ENCODE results near the gene FAU. TPM values are rescaled to one million over a fixed set of nuclear protein-coding genes. Genes with fewer than 3 reads are reported as not detected.
A peak's percentile ranks its signal among the peaks of the same experiment; 100 is the strongest.

The FAU gene
- total RNA-seq, 1 donor from 2014 or later = 697 TPM

DNA sequence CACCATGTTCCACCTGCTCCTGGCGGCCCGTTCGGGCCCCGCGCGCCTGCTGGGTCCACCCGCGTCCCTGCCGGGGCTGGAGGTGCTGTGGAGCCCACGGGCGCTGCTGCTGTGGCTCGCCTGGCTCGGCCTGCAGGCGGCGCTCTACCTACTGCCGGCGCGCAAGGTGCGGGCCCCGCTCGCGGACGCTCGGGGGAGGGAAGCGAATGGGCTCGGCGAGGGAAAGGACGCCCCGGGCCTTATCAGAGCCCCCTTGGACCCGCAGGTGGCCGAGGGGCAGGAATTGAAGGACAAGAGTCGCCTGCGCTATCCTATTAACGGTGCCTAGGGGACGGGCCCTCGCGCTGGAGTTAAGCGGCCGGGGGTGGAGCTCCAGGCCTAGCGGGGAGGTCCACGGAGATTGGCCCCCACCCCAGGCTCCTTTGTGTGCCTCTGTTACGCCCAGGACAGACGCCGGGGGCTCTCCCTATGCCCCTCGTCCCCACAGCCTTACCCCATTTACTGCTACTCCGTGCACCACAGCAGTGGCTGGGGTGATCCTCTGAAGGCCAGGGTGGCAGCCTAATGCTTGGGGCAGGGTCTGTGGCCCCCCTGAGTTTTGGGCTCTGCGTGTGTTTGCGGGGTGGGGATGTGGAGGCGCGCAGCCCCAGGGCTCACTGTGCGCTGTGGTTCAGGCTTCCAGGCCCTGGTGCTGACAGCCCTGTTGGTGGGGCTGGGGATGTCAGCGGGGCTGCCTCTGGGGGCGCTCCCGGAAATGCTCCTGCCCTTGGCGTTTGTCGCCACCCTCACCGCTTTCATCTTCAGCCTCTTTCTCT, 9.2 kb downstream of the FAU start:
- no peaks in the 10 kb centered on the region for H3K9me3 Mint-ChIP-seq
- DNase-seq (ENCODE audit: low read depth, low spot score) = peak; percentile 65
- H3K27me3 Mint-ChIP-seq (ENCODE audit: low read depth) = peaks cover 12% of the 10 kb centered on the region
- H3K27ac Mint-ChIP-seq (ENCODE audit: unreplicated experiment) = no peak overlapping the region
- peak overlapping the region; percentile 99 for H3K4me3 Mint-ChIP-seq
- TF ChIP-seq, protein P1, sequence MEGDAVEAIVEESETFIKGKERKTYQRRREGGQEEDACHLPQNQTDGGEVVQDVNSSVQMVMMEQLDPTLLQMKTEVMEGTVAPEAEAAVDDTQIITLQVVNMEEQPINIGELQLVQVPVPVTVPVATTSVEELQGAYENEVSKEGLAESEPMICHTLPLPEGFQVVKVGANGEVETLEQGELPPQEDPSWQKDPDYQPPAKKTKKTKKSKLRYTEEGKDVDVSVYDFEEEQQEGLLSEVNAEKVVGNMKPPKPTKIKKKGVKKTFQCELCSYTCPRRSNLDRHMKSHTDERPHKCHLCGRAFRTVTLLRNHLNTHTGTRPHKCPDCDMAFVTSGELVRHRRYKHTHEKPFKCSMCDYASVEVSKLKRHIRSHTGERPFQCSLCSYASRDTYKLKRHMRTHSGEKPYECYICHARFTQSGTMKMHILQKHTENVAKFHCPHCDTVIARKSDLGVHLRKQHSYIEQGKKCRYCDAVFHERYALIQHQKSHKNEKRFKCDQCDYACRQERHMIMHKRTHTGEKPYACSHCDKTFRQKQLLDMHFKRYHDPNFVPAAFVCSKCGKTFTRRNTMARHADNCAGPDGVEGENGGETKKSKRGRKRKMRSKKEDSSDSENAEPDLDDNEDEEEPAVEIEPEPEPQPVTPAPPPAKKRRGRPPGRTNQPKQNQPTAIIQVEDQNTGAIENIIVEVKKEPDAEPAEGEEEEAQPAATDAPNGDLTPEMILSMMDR (conservative IDR thresholded peaks at IDR 0.05) = peak; percentile 92
- peaks cover 35% of the 10 kb centered on the region for H3K4me1 Mint-ChIP-seq
- peaks cover 3% of the 10 kb centered on the region for H3K36me3 Mint-ChIP-seq (ENCODE audit: low read depth)

DNA sequence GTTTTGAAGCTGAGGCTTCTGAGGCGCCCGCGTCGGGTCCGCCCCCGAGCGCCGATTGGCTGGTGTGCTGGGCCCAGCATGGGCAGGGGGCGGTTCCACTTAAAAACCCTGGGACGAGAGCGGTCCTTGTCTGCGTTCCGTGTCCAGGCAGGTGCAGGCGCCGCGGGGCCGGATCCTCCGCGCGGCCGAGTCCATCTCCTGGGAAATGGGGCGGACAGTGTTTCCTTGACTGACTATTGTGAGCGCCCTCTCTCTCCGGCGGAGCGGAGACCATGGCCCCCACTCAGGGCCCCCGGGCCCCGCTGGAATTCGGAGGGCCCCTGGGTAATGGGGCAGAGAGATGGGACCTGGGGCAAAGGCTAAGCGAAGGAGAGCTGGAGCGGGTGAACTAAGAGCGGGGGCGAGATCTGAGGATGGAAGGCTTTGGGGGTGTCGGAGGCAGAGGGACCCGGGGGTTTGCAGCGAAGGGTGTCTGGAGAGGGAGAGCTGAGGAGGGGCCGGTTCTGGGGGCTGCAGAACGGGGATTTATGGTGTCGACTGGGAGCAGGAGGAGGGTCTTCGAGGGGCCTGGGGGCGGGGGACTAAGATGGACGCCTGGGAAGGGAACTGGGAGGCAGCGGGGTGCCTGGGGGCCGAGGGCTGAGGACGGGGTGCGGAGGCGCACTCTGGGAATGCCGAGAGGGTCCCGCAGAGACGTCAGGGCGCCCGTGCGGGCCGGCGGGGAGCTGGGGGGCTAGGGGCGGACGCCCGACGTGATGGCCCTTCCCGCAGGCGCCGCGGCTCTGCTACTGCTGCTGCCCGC, 10.0 kb downstream of the FAU start, which contains the start of gene TM7SF2:
Gene TM7SF2, plus strand, starts transcription at position 129 of the 802 bp plus-strand sequence. Its CDS starts 144 bp downstream, at position 273.
- H3K9me3 Mint-ChIP-seq = no peaks in the 10 kb centered on the region
- peaks cover 8% of the 10 kb centered on the region for H3K27me3 Mint-ChIP-seq (ENCODE audit: low read depth)
- peaks cover 30% of the 10 kb centered on the region for H3K4me1 Mint-ChIP-seq
- TF ChIP-seq, protein P1 (conservative IDR thresholded peaks at IDR 0.05) = no peak
- DNase-seq (ENCODE audit: low read depth, low spot score) = peak; percentile 90
- H3K36me3 Mint-ChIP-seq (ENCODE audit: low read depth) = no peaks in the 10 kb centered on the region
- peak within 1 kb of the TSS; percentile 92 for H3K27ac Mint-ChIP-seq (ENCODE audit: unreplicated experiment)
- peak within 1 kb of the TSS; percentile 99 for H3K4me3 Mint-ChIP-seq

DNA sequence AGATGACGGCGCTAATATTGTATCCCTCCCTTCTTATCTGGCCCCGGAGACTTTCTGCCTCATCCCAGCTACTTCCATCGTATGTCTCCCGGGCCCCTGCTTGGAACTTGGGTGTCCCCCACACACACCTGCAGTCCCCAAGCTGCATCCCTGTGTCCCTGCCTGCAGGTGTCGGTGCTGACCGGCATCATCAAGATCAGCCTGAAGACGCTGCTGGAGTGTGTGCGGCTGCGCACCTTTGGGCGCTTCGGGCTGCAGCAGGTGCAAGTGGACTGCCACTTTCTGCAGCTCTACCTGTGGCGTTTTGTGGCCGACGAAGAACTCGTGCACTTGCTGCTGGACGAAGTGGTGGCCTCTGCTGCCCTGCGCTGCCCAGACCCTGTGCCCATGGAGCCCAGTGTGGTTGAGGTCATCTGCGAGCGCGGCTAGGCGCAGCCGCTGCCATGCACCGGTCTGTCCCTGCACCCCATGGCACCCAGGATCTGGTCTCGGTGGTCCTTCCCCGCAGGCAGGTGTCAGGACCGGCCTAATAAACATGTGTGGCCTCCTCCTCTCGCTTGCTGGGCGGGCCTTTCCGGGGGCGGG, 10.7 kb downstream of the FAU start:
- Mint-ChIP-seq H3K9me3 (no peaks in the 10 kb centered on the region), H3K4me3 (peak overlapping the region; percentile 99), H3K27me3 (ENCODE audit: low read depth) (peaks cover 8% of the 10 kb centered on the region), H3K27ac (ENCODE audit: unreplicated experiment) (no peak overlapping the region), H3K36me3 (ENCODE audit: low read depth) (no peaks in the 10 kb centered on the region), H3K4me1 (peaks cover 27% of the 10 kb centered on the region)
- DNase-seq (ENCODE audit: low read depth, low spot score) = no peak
- TF ChIP-seq, protein P1 (conservative IDR thresholded peaks at IDR 0.05) = no peak

DNA sequence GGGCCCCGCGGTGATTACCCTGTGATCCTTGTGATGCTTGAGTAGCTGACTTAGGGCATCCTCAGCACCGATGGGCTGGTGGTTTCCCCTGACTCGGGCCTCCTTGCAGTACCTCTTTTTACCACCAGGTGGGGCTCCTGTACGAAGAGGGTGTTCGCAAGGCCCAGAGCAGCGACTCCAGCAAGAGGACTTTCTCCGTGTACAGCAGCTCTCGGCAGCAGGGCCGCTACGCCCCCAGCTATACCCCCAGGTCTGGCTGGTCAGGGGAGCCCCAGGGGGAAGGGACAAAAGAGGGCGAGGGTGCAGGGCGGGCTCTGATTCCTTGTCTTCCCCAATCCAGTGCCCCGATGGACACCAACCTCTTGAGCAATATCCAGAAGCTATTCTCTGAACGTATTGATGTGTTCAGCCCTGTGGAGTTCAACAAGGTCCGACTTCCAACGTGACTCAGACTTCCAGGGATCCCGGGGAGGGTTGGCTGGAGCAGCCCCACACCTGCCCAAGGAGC, 11.5 kb downstream of the FAU start:
- DNase-seq (ENCODE audit: low read depth, low spot score) = peak; percentile 100
- Mint-ChIP-seq H3K9me3 (no peaks in the 10 kb centered on the region), H3K4me3 (peak overlapping the region; percentile 86), H3K36me3 (ENCODE audit: low read depth) (peaks cover 3% of the 10 kb centered on the region), H3K27ac (ENCODE audit: unreplicated experiment) (no peak overlapping the region), H3K4me1 (peaks cover 27% of the 10 kb centered on the region), H3K27me3 (ENCODE audit: low read depth) (peaks cover 8% of the 10 kb centered on the region)
- TF ChIP-seq, protein P1 (conservative IDR thresholded peaks at IDR 0.05) = peak; percentile 90

All from neural crest cell (in vitro differentiated cells).